Muscle of leg (tissue), 11 donors: ENCODE results near the gene RHOF. TPM values are rescaled to one million over a fixed set of nuclear protein-coding genes. Genes with fewer than 3 reads are reported as not detected.

ENCODE experiments used
- DNase-seq: peaks from one replicate; pipeline ENCODE4 v3.0.0; 2013
- H3K27ac ChIP-seq: one replicate; pipeline ENCODE4 v1.5.1; 2013; ENCODE audit warnings: mild to moderate bottlenecking, low read length, control low read depth
- H3K27me3 ChIP-seq: one replicate; pipeline ENCODE4 v1.6.1; 2013; ENCODE audit warnings: low read length; ENCODE audit not compliant: control insufficient read depth, insufficient read depth
- H3K36me3 ChIP-seq: one replicate; pipeline ENCODE4 v1.6.1; 2013; ENCODE audit warnings: low read length; ENCODE audit not compliant: control insufficient read depth, insufficient read depth
- H3K4me1 ChIP-seq: one replicate; pipeline ENCODE4 v1.6.1; 2013; ENCODE audit warnings: low read length; ENCODE audit not compliant: control insufficient read depth, insufficient read depth
- H3K4me3 ChIP-seq: one replicate; pipeline ENCODE4 v1.5.1; 2013; ENCODE audit warnings: low read length, control low read depth
- H3K9me3 ChIP-seq: replicated peaks from 2 replicates; pipeline ENCODE4 v1.6.1; 2013; ENCODE audit warnings: low read depth, low read length; ENCODE audit not compliant: control insufficient read depth
- WGBS: methylation state at CpG from one replicate; pipeline ENCODE4 v1.1.5; 2013; ENCODE audit warnings: missing lambda C conversion rate; ENCODE audit not compliant: insufficient coverage; 5-methylcytosine and 5-hydroxymethylcytosine counted together
- polyA plus RNA-seq, 8 donors: library from polyadenylated mRNA; unstranded; fragments of 120-200 nt; gene quantifications; one replicate each; pipeline versions ENCODE4 v1.2.1 to v1.2.3, GENCODE V29; 2013; ENCODE audit warnings: inconsistent platforms in 1 of 8, low replicate concordance in 1 of 8; ENCODE audit not compliant: insufficient read length in 8 of 8, insufficient read depth in 1 of 8
- total RNA-seq: library from RNA; stranded (reverse); fragments of 120-200 nt; gene quantifications from one replicate; pipeline ENCODE4 v1.2.4, GENCODE V29; 2013

Gene RHOF
- total and polyA plus RNA-seq, 9 donors = 1.2 to 3.5 (median 2.1) TPM

DNA sequence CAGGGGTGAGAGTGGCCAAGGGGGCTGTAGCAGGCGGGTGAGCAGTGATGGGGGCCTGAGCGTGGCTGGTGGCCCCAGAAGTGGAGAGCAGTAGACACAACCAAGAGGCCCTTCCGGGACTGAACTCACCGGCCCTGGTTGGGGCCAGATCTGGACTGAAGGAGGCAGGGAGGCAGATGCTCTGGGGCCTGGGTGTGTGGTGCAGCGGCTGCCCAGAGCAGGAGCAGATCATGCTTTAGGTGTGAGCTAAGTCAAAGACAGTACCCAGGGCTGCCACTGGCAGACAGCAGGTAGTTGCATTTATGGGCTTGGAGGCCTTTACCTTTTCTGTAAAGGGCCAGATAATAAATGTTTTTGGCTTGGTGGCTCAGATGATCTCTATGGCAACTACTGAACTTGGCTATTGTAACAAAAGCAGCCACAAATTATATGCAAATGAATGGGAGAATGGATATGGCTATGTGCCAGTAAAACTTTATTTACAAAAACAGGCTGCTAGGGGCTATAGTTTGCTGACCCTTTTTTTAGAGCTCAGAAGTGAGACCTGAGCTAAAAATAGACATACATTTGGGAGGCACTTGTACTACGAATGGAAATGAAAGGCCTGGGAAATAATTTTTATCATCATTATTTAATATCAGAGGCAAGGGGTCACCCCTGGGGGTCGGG lies 35.9 kb upstream of the RHOF start:
- Histone ChIP-seq H3K9me3 (no peaks in the 10 kb centered on the region), H3K4me1 (no peaks in the 10 kb centered on the region), H3K36me3 (peaks cover 76% of the 10 kb centered on the region), H3K4me3 (no peak overlapping the region), H3K27me3 (no peaks in the 10 kb centered on the region), H3K27ac (no peak overlapping the region)
- WGBS = 87% methylated on average over 5 of the region's 7 CpGs
- DNase-seq = no peak

DNA sequence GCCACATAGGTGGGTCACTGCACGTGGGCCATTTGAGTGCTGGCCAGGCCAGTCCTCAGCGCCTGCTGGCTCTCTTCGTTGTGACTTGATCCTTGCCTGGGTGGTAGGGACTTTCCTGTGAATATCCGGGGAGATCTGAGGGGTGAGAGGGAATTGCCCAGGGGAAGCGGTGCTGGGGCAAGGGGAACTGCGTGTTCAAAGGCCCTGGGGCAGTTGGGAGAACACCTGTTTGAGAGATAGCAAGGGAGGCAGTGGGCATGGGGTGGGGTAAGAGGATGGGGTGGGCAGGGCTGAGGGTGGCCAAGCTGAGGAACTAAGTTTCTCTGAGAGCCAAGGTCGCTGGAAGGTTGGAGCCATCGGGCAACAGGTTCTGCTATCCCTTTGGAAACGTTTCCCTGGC lies 35.3 kb upstream of the RHOF start:
- no peak for DNase-seq
- peaks cover 80% of the 10 kb centered on the region for H3K36me3 ChIP-seq
- H3K9me3 ChIP-seq = no peaks in the 10 kb centered on the region
- 89% methylated on average over 9 of the region's 9 CpGs for WGBS
- no peak overlapping the region for H3K4me3 ChIP-seq
- H3K27ac ChIP-seq = no peak overlapping the region
- no peaks in the 10 kb centered on the region for H3K4me1 ChIP-seq
- H3K27me3 ChIP-seq = no peaks in the 10 kb centered on the region

DNA sequence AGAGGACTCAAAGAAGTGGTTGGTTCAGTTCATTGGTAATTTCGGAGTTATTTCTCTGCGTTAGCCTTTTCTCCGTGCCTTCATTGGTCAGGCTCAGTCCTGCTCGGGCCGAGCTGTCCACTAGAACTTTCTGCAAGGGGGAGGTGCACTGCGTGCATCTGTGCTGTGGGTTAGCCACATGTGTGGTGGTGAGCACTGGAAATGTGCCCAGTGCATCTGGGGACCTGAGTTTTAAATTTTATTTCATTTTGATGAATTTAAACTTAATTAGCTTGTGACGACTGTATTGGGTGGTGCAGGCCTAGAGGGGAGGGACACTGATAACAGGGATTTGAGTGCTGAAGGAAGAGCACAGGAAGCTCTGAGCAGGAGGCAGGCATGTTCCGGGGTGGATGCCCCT lies 34.8 kb upstream of the RHOF start:
- H3K9me3 ChIP-seq = no peaks in the 10 kb centered on the region
- H3K36me3 ChIP-seq = peaks cover 85% of the 10 kb centered on the region
- H3K4me3 ChIP-seq = no peak overlapping the region
- no peaks in the 10 kb centered on the region for H3K4me1 ChIP-seq
- H3K27me3 ChIP-seq = no peaks in the 10 kb centered on the region
- WGBS = 93% methylated on average over 6 of the region's 8 CpGs
- no peak overlapping the region for H3K27ac ChIP-seq
- no peak for DNase-seq

DNA sequence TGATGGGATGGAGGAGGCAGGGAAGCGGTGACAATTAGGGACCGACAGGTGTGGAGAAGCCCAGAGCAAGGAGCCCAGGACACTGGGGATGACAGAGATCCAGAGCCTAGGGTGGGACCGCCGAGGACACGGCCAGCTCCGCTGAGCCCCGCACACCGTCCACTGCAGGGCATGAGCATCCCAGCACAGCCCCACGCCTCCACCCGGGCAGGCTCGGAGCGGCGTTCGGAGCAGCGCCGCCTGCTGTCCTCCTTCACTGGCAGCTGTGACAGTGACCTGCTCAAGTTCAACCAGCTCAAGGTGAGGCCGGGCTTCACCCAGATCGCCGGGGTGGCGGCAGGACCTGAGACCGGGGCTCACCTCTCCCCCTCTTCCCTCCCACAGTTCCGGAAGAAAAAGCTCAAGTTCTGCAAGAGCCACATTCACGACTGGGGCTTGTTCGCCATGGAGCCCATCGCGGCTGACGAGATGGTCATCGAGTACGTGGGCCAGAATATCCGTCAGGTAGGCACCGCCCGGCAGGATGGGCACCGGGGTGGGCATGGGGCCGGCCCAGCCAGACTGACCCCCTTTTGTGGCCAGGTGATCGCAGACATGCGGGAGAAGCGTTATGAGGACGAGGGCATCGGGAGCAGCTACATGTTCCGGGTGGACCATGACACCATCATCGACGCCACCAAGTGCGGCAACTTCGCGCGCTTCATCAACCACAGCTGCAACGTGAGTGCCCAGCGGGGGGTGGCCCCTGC lies 34.0 kb upstream of the RHOF start:
- H3K27me3 ChIP-seq = no peaks in the 10 kb centered on the region
- H3K4me3 ChIP-seq = no peak overlapping the region
- H3K27ac ChIP-seq = no peak overlapping the region
- peaks cover 89% of the 10 kb centered on the region for H3K36me3 ChIP-seq
- 92% methylated on average over 43 of the region's 48 CpGs for WGBS
- H3K9me3 ChIP-seq = no peaks in the 10 kb centered on the region
- DNase-seq = no peak
- no peaks in the 10 kb centered on the region for H3K4me1 ChIP-seq

DNA sequence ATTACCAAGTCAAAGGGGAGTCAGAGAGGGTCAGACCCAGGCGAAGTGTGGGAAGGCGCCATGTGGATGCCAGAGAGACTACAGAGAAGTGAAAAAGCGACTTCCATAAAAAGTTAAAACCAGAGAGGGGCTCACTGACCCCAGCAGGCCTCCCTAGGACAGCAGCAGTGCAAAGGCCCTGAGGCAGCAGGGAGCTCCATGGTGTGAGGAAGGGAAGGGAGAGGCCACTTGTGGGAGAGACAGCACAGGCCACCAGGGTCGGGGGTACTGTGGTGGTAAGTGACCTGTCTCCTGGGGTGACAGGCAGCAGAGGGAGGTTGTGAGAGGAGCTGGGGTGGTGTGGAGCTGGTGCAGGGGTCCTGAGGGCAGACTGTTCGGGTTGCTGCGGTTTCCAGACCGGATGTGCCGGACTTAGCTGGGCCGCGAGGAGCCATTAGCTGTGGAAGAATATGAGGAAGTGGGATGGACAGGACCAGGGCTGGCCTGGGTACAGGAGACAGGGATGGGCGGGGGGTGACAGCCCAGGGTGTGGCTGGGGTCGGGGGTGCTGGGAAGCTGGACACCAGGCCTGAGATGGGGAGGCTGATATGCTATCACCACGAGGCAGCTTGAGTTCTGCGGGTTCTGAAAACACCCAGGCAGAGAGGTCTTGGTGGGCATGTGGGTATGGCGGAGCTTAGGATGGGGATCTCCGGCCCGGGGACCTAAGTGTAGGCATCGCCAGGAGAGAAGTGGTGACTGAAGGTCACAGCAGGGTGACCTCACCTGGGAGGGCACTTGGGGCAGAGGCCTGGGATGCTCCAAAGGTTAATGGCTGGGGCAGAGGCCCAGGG lies 33.0 kb upstream of the RHOF start:
- 89% methylated on average over 18 of the region's 18 CpGs for WGBS
- Histone ChIP-seq H3K27ac (no peak overlapping the region), H3K4me3 (no peak overlapping the region), H3K36me3 (peaks cover 91% of the 10 kb centered on the region), H3K9me3 (no peaks in the 10 kb centered on the region), H3K27me3 (no peaks in the 10 kb centered on the region), H3K4me1 (no peaks in the 10 kb centered on the region)
- no peak for DNase-seq

DNA sequence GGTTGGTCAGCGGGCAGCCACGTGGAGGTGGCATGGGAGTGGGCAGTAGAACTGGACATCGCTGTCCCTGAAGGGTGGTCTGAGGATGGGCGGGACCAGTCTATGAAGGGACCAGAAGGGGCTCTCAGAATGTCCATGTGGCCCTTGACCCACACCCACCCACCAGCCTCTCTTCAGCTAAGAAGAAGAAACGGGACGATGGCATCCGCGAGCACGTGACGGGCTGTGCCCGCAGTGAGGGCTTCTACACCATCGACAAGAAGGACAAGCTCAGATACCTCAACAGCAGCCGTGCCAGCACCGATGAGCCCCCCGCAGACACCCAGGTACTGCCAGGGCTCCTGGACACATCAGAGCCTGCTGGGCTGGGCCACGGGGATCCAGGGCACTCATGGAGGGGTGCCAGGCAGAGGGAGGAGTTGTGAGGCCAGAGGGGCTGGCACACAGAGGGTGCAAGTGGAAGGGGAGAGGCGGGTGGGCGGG lies 31.6 kb upstream of the RHOF start:
- 92% methylated on average over 11 of the region's 18 CpGs for whole genome bisulfite sequencing
- Histone ChIP-seq H3K36me3 (peaks cover 90% of the 10 kb centered on the region), H3K27ac (no peak overlapping the region), H3K4me1 (no peaks in the 10 kb centered on the region), H3K9me3 (no peaks in the 10 kb centered on the region), H3K4me3 (no peak overlapping the region), H3K27me3 (no peaks in the 10 kb centered on the region)
- no peak for DNase-seq

DNA sequence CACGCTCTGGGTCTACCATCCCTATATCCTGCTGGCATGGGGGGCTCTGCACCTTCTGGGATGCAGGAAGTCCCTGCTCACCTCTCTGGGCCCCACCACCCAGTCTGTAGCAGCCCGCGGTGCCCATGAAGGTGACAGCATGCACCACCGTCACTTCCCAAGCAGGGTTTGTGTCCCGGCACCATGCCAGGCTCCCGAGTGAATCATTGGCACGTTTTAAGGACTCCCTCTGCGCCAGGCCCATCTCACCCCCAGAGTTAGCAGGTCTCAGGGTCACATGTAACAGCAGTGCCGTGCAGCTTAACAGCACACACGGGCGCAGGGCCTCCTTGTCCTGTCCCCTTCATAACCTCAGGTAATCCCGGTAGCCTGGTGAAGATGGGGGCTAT lies 30.2 kb upstream of the RHOF start:
- Histone ChIP-seq H3K27ac (no peak overlapping the region), H3K9me3 (no peaks in the 10 kb centered on the region), H3K27me3 (no peaks in the 10 kb centered on the region), H3K4me3 (no peak overlapping the region), H3K36me3 (peaks cover 88% of the 10 kb centered on the region), H3K4me1 (no peaks in the 10 kb centered on the region)
- WGBS = 90% methylated on average over 8 of the region's 12 CpGs
- no peak for DNase-seq

DNA sequence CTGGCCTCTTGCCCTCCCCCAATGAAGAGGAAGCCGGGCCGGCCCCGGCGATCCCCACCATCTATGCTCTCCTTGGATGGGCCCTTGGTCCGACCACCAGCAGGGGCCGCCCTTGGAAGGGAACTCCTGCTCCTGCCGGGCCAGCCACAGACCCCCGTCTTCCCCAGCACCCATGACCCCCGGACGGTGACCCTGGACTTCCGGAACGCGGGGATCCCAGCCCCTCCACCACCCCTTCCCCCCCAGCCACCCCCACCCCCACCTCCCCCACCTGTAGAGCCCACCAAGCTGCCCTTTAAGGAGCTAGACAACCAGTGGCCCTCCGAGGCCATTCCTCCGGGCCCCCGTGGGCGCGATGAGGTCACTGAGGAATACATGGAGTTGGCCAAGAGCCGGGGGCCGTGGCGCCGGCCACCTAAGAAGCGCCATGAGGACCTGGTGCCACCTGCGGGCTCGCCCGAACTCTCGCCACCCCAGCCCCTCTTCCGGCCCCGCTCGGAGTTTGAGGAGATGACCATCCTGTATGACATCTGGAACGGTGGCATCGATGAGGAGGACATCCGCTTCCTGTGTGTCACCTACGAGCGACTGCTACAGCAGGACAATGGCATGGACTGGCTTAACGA lies 29.7 kb upstream of the RHOF start:
- 84% methylated on average over 29 of the region's 36 CpGs for WGBS

DNA sequence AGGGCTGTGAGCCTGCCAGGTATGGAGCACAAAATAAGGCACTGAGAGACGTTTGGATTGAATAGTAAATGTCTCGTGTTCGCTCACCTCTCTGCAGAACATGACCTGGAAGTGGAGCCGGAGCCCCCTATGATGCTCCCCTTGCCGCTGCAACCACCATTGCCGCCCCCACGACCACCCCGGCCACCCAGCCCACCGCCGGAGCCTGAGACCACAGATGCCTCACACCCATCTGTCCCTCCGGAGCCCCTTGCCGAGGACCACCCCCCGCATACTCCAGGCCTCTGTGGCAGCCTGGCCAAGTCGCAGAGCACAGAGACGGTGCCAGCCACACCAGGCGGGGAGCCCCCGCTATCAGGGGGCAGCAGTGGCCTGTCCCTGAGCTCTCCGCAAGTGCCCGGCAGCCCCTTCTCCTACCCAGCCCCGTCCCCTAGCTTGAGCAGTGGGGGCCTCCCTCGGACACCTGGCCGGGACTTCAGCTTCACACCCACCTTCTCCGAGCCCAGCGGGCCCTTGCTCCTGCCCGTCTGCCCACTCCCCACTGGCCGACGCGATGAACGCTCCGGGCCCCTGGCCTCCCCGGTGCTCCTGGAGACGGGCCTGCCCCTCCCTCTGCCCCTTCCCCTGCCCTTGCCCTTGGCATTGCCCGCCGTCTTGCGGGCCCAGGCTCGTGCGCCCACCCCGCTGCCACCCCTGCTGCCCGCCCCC lies 29.1 kb upstream of the RHOF start:
- WGBS = 88% methylated on average over 34 of the region's 39 CpGs
- Histone ChIP-seq H3K4me3 (no peak overlapping the region), H3K27ac (no peak overlapping the region), H3K9me3 (no peaks in the 10 kb centered on the region), H3K4me1 (no peaks in the 10 kb centered on the region), H3K36me3 (peaks cover 83% of the 10 kb centered on the region), H3K27me3 (no peaks in the 10 kb centered on the region)
- DNase-seq = no peak

More for the DNA sequence above, 29.7 kb upstream of the RHOF start:
- Histone ChIP-seq H3K36me3 (peaks cover 83% of the 10 kb centered on the region), H3K27me3 (no peaks in the 10 kb centered on the region), H3K4me1 (no peaks in the 10 kb centered on the region), H3K27ac (no peak overlapping the region), H3K4me3 (no peak overlapping the region), H3K9me3 (no peaks in the 10 kb centered on the region)
- no peak for DNase-seq
